Lower leg skin (tissue), 4 donors: ENCODE measurements around the gene MRAS. TPM values are rescaled to one million over a fixed set of nuclear protein-coding genes. Genes with fewer than 3 reads are reported as not detected.

ENCODE experiments used
- DNase-seq, 2 donors: peaks; one replicate each; pipeline ENCODE4 v3.0.0-alpha.2; 2019; ENCODE audit warnings: low spot score in 2 of 2
- H3K4me3 ChIP-seq: fragments of 200-600 bp; sonication (generic); 2 replicates; pipeline ENCODE4 v1.5.1; 2017; ENCODE audit warnings: mild to moderate bottlenecking, low read depth; ENCODE audit not compliant: poor library complexity, severe bottlenecking
- POLR2A ChIP-seq, 2 donors: fragments of 450-650 bp; IDR thresholded peaks; one replicate each; pipeline ENCODE4 v1.6.1; 2016 to 2017; ENCODE audit warnings: antibody characterized with exemption in 2 of 2, mild to moderate bottlenecking in 1 of 2, moderate library complexity in 1 of 2
- WGBS, 2 donors: methylation state at CpG; one replicate each; pipeline ENCODE4 v1.1.5; 2018; 5-methylcytosine and 5-hydroxymethylcytosine counted together
- intact Hi-C: fragments of 100-400 bp; cut with DNase I; formaldehyde crosslinking; loops from one replicate; pipeline ENCODE4 v1.15.0; 2023; ENCODE audit warnings: low total_unique reads
- total RNA-seq, 4 donors: library from RNA; depleted of rRNA; stranded (reverse); fragments of >200 nt; gene quantifications; one replicate each; pipeline ENCODE4 v1.1.0, GENCODE V29; 2016
- TF ChIP-seq, protein P1 (sequence below), 3 donors: fragments of 450-650 bp; IDR thresholded peaks; one replicate each; pipeline ENCODE4 v1.5.1; 2016; ENCODE audit warnings: antibody characterized with exemption in 3 of 3, mild to moderate bottlenecking in 3 of 3, moderate library complexity in 2 of 3

Gene MRAS
- total RNA-seq, 4 donors from 2014 or later: 6.3 to 22.2 (median 10.3) TPM

DNA sequence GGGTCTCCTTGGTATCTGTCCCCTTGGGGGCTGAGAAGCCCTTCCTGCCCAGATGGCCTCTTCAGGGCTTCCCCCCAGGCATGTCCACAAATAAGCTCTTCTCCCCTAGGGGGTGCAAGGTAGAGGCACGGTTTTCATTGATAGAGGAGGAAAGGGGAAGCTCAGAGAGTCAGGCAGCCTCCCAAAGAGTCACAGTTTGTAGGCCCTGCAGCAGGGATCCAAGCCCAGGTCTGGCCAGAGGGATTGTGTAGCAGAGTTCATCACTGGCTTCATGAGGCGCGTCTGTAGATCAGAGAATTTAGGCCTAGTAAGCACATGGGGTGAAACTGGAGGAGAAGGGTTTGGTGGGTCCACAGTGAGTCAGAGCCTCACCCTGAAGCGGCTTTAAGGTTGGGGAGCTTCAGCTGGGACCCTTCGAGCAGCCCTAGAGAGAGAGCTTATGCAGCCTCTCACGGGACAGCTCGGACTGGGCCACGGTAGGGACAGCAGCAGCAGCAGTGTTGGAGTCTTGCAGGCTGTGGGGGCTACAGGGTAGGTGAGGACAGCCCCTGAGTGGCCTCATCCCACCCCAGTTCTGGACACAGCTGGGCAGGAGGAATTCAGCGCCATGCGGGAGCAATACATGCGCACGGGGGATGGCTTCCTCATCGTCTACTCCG lies 48.5 kb downstream of the MRAS start:
- intact Hi-C loops: no loop called here
- TF ChIP-seq, protein P1, sequence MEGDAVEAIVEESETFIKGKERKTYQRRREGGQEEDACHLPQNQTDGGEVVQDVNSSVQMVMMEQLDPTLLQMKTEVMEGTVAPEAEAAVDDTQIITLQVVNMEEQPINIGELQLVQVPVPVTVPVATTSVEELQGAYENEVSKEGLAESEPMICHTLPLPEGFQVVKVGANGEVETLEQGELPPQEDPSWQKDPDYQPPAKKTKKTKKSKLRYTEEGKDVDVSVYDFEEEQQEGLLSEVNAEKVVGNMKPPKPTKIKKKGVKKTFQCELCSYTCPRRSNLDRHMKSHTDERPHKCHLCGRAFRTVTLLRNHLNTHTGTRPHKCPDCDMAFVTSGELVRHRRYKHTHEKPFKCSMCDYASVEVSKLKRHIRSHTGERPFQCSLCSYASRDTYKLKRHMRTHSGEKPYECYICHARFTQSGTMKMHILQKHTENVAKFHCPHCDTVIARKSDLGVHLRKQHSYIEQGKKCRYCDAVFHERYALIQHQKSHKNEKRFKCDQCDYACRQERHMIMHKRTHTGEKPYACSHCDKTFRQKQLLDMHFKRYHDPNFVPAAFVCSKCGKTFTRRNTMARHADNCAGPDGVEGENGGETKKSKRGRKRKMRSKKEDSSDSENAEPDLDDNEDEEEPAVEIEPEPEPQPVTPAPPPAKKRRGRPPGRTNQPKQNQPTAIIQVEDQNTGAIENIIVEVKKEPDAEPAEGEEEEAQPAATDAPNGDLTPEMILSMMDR (IDR thresholded peaks at IDR 0.05): no peak
- no peak for TF ChIP-seq POLR2A (IDR thresholded peaks at IDR 0.05)

DNA sequence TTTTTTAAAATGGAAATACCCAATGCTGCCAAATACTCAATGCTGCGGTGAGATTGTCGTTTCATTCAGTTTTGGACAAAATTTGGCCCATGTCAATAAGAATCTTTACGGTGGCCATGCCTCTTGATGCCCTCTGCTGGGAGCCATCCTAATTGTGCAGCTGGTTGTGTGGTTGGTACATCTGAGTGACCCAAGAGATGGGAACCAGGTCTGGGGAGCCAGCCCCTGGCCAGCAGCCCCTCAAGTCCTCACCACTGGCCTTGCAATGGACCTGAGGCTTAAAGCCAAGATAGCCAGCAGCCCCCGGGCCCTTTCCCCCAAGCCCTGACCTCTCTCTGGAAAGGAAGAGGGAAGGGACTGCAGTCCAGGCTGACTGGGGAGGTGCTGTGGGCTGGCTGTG lies 49.6 kb downstream of the MRAS start:
- intact Hi-C loops: no loop called here
- WGBS, 2 donors: 88 to 91% methylated on average over 4 of the region's 4 CpGs
- TF ChIP-seq, protein P1 (IDR thresholded peaks at IDR 0.05): no peak
- TF ChIP-seq POLR2A (IDR thresholded peaks at IDR 0.05): no peak
- H3K4me3 ChIP-seq: no peak overlapping the region
- DNase-seq: peak in 1 of 2 donors; percentile 58

More for the DNA sequence above, 48.5 kb downstream of the MRAS start:
- DNase-seq: peak in 1 of 2 donors; percentile 57
- no peak overlapping the region for H3K4me3 ChIP-seq
- 91 to 92% methylated on average over 14 of the region's 14 CpGs for WGBS, 2 donors

DNA sequence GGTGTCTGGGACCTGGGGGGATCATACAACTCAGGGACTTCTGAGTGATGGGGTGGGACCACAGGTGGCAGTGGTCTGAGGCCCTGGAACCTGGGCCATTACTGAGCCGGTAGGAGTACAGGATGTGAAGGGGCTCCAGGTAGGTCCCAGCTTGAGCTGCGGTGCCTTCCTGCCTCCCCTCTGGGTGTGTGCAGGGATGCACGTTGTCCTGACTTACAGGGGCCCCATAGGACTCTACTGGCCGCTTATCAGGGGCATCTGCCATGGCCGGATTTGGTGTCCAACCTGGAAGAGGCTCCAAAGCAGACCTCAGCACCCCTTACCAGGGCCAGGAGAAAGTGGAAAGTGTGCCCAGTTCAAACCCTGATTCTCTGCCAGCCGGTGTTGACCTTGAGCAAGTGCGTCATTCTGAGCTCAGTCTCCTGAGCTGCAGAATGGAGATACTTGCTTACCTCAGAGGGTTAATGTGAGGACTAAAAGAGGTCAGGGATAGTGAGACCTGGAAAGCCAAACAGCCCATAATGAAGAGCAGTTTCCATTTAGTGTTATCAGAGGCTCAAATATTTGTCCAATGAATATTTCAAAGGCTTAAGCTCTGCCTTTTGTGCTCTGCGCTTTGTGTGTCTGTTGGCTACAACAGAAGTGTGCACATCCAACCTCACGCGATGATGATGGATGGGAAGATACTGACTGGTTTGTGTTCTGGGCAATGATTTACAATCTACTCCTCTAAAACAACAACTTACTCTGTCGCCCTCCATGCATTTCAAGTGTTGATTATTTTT lies 50.6 kb downstream of the MRAS start:
- peak in 1 of 2 donors; percentile 79 for DNase-seq
- TF ChIP-seq, protein P1 (IDR thresholded peaks at IDR 0.05): no peak
- TF ChIP-seq POLR2A (IDR thresholded peaks at IDR 0.05): no peak
- WGBS, 2 donors: 87 to 88% methylated on average over 11 of the region's 11 CpGs

DNA sequence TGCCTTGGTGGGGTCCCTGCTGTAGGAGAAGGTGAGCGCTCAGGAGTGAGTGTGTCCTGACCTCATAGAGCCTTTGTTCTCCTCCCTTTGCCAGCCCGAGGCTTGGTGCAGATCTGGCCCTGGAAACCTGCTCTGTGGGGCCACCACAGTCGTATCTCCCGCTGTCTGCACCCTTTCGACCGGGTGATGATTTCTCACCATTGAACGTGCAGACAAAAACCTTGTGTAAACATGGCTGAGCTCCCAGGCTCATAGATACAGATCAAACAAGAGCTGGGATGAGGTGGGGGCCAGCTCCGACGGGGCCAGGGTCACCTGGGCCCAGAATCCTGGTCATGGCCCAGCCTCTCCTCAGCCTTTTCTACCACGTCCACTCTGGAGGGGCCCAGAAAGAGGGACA lies 51.4 kb downstream of the MRAS start:
- 79 to 85% methylated on average over 10 of the region's 10 CpGs for WGBS, 2 donors
- peak in 1 of 2 donors; percentile 65 for DNase-seq
- intact Hi-C loops: no loop called here
- TF ChIP-seq, protein P1 (IDR thresholded peaks at IDR 0.05): no peak
- TF ChIP-seq POLR2A (IDR thresholded peaks at IDR 0.05): no peak
- no peak overlapping the region for H3K4me3 ChIP-seq

More for the DNA sequence above, 50.6 kb downstream of the MRAS start:
- H3K4me3 ChIP-seq: no peak overlapping the region
- intact Hi-C loops: no loop called here

DNA sequence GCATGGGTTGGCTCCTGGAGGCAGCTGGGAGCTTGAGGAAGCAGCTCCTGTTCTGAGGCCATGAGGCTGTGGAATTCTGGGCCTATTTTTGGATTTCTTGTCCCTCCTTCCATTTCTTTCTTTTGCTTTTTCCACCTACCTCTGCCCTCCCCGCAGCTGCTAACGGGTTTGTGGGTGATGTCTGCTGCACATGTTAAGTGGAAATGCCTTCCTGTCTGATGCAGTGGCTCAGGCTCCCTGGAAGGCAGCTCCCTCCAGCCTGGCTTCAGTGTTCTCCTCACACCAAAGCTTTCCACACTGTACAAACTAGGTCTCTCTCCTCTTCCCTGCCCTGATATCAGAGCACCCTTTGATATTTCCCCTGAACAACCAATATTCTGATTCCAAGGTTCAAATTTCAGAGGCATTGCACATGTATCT lies 52.3 kb downstream of the MRAS start:
- TF ChIP-seq, protein P1 (IDR thresholded peaks at IDR 0.05): no peak
- no peak for TF ChIP-seq POLR2A (IDR thresholded peaks at IDR 0.05)
- intact Hi-C loops: no loop called here
- DNase-seq: peak in 1 of 2 donors; percentile 40
- H3K4me3 ChIP-seq: no peak overlapping the region
- 43 to 67% methylated on average over 2 of the region's 2 CpGs for WGBS, 2 donors
